GM19328 (cell line): ENCODE data around the gene CRIM1.
A peak's percentile ranks its signal among the peaks of the same experiment; 100 is the strongest.

Experiments
- ATAC-seq: cut with Tn5 transposase; IDR thresholded peaks from one replicate; pipeline ENCODE4 v1.9.1; 2021; ENCODE audit warnings: mild to moderate bottlenecking, moderate library complexity; ENCODE audit not compliant: unreplicated experiment

Gene CRIM1

DNA sequence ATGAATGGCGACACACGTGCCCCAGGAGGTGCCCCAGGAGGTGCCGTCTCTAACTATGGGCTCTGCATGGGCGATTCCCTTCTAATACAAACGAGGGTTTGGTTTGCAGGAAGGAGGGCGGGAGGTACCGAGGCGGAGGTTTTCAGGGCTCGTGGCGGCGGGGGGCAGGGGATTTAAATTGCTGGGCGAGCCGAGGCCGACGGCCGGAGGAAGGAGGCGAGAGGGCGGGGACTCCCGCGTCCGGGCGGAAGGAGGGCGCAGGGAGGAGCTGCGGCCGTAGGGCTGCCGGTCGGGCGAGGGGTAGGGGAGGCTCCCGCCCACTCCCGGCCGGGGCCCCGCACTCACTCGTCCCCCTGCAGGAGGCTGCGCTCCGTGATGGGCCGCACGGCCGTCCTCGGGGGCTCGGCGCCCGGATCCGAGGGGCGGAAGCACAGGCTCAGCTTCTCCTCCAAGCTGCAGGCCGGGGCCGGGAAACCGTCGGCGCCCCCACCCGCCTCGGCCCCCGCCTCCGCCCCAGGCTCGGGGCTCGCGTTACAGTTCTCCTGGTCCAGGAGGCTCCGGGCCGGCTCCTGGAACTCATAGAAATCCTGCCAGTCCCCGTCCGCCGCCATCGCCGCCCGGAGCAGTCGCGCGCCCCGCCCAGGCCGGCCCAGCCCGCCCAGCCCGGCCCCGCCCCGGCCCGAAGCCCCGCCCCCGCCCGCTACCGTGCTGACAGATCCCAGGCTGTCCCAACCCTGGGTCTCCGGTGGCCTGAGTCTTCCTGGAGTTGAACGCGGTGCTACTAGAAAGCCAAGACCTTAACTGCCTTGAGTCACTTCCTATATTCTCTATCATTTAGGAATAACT lies 242.2 kb downstream of the CRIM1 start, which contains the start of gene FEZ2:
FEZ2 (minus strand) TSS at position 637 of the 846 bp plus-strand sequence; CDS start at position 611, 26 bp downstream.
- peak; percentile 99 for ATAC-seq
